NCI-H1930 (cell line): ENCODE data around the gene C17orf50.
A peak's percentile ranks its signal among the peaks of the same experiment; 100 is the strongest.

ENCODE experiments used
- DNase-seq, 2 experiments: peaks; one replicate each; lab custom pipeline; 2025; lab: John Stamatoyannopoulos, UW

C17orf50 gene

DNA sequence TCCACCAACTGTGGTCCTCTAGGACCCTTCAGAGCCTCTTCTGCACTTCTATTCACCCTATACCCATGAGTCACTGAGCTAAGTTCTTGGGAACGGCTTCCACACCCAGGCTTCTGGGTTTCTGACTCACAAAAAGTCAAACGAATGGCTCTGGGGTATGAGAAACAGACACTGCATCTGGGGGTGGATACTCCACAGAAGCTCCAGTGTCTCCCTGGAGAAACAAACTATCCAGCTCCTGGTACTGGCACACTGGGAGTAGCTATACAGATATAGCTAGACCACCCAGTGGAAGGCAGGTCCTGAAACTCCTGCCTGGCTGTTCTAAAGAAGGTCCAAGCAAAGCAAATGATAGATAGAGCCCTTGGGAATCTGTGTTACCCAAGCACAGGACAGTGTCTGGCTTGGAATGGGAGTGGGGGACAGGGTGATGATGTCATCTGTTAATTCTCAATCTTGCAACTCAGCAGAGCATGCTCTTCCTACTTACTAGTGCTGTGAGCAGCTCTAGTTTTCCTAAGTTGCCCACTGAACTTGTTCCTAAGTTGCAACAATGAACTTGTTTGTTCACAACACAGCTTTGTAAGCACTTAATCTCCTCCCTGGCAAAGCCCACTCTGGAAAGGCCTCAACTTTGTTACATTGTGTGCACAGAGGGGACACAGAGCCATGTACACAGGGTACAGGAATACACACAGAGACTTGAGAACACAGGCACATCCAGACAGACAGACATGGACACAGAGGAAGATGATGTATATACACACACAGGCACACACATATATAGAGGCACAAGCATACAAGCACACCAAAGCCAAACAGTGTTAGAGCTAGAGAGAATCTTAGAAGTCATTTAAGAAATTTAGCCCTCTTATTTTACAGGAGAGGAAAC, 28.0 kb downstream of the C17orf50 start:
- no peak for DNase-seq

DNA sequence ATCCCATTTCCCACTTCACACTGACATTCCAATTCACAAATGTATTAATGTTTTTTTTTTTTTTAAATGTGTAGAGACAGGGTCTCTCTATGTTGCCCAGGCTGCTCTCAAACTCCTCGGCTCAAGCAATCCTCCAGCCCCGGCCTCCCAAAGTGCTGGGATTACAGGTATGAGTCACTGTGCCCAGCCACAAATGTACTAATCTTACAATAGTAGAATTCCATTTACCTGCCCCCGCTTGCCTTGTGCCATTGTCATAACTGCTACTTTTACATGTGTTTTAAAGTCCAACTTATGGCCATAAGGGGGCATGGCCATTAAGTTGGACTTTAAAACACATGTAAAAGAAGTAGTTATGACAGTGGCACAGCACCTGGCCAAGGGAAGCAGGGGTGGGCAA, 30.2 kb downstream of the C17orf50 start:
- DNase-seq: no peak

GRCh38 chr17:35791681-35792350, 31.1 kb downstream of the C17orf50 start:
- no peak for DNase-seq

- no peak for DNase-seq
Observed at GRCh38 chr17:35793257-35793656, 32.6 kb downstream of the C17orf50 start.

DNA sequence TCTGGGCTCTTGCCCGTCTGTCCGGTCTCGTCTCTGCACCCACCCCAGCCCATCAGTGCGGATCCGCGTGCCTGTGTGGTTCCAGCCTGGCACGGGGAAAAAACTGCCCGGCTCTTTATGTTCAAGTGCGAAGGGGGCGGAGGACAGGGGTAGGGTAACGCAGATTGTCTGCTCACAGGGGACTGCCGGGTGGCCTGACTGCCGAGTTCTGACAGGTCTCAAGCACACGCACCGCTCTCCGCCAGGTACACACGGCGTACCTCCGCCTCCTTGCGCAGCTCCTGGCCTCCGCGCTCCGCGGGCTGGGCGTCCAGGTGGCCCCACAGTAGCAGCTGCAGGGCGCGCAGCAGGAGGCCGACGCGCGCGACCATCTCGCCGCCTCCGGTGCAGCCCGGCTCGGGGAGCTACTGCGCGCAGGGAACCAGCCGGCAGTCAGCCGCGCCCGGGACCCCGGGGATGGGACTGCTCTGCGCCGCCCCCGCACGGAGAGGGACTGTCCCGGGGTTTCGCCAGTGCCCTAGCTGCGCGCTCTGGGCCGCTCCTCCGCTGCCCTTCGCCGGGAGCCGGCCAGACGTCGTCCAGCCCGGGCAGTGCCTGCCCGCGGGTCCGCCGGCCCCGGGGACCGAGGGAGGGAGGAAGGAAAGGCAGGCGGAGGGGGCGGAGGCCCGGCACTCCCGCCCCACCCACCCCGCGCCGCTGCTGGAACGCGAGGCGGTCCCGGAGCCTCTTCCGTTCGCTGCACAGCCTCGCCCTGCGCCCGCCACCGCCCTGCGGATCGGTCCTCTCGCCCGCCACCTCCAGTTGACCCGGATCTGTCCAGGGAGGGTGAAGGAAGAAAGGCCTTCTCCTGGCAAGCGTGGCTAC, 34.6 kb downstream of the C17orf50 start, which contains the start of gene MMP28:
Gene MMP28, minus strand, starts transcription at position 635 of the 864 bp plus-strand sequence. Its CDS starts 264 bp downstream, at position 371.
- peak in 1 of 2 experiments; percentile 11 for DNase-seq

GRCh38 chr17:35795871-35796265, 35.2 kb downstream of the C17orf50 start:
- no peak for DNase-seq

DNA sequence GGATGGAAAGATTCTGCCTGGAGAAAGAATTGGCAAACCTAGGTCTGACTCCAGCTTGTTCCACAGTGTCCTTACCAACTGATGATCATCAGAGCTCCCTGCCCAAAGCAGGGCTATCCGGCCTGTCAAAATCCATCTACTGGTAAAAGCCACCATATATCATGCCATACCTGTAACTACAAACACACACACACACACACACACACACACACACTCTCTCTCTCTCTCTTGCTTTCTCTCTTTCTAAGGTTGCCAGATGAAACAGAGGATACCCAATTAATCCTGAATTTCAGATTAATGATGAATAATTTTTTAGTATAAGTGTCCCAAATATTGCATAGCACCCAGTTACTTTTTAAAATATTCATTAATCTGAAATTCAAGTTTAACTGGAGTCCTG, 36.3 kb downstream of the C17orf50 start:
- no peak for DNase-seq

- DNase-seq: no peak
Observed at GRCh38 chr17:35797370-35797769, 36.7 kb downstream of the C17orf50 start.

DNA sequence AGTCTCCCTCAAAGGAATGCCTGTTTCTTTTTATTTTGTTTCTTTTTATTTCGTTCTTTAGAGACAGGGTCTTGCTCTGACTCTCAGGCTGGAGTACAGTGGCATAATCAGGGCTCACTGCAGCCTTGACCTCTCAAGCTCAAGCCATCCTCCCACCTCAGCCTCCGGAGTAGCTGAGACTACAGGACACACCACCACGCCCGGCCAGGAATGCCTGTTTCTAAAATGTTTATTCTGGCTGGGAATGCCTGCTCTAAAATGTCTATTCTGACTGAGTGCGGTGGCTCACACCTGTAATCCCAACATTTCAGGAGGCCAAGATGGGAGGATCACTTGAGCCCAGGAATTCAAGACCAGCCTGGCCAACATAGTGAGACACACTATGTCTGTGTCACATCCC, 37.2 kb downstream of the C17orf50 start:
- no peak for DNase-seq

- no peak for DNase-seq
Observed at GRCh38 chr17:35799942-35800341, 39.3 kb downstream of the C17orf50 start.

GRCh38 chr17:35801583-35802224, 41.0 kb downstream of the C17orf50 start:
- DNase-seq: no peak

DNA sequence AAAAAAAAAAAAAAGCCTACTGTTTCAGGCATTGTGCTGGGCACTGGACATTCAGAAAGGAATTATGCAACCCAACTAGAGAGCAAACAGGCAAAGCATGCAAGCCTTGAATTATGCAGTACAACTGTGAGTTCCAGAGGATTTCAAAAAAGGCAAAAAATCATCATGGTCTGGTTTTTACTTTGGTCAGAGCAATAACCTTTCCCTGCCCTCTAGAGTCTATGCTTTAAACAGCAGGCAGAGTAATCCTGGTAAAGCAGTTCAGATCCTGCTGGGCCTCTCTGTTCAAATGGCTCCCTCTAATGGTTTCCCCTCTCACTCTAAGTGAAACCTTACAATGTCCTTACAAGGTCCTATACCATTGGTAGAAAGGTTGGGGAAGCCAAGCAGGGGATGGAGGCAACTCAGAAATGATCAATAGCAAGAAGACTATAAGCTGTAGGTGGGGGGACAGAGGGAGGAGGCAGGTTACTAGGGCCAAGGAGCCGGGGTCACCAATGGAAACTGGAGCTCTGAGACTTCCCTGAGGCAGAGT, 44.0 kb downstream of the C17orf50 start:
- peak; percentile 47 to 58 for DNase-seq

DNA sequence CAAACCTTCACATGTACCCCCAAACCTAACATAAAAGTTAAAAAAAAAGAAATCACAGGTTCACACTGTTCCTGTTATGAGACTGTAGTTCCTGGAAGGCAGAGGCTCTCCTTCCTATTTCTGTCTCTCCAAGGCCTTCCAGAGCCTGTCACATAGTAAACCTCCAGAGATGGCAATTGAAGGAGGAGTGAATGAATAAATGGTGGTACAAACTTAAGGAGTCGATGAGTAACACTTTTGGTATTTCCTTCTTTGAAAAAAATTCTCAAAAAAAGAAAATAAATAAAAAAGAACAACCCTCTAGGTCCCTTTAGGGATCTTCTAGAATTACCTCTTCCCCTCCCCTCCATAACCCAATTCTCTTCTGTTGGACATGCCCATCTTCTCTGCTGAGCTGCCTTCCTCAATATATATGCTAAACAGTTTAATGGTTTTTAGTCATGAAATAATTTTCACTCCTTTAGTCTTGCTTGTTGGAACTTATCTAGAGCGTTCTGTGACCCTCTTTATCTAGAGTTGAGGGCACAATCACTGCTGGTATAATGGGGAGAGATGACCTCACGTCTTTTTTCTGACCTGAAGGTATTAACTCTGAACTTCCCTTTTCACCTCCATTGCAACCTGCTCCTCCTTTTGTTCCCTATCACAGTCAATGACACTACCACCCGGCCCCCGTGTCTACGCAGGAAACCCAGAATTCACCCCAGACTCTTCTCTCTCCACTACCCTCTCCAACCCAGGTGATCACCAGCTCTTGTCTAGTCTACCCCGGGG, 46.9 kb downstream of the C17orf50 start:
- DNase-seq: no peak

- no peak for DNase-seq
Observed at GRCh38 chr17:35808240-35808961, 47.7 kb downstream of the C17orf50 start.

- DNase-seq: peak; percentile 93 to 95
Observed at GRCh38 chr17:35808962-35809854, 48.5 kb downstream of the C17orf50 start, which contains the start of gene TAF15. TAF15 (plus strand) TSS chr17:35809484; CDS start chr17:35809570, 86 bp downstream.

- no peak for DNase-seq
Observed at GRCh38 chr17:35809855-35810461, 49.3 kb downstream of the C17orf50 start.

DNA sequence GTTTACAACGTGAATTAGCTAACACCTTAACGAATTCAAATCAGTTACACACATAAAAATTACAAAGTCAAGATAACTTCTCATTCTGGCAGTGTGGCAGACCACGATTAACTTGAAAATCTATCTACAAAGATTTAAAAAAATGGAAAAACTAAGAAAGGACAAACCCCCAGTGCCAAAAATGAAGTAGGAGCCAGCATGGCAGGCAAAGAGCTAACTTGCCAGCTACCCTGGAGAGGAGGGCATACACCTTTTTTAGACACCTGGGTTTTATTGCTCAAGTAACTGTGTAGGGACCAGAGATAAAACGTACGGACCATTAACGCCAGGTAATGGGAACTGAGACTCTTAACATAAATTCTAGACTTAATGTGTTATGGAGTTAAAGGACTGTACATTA, 51.1 kb downstream of the C17orf50 start:
- no peak for DNase-seq

- no peak for DNase-seq
Observed at GRCh38 chr17:35812456-35812855, 51.8 kb downstream of the C17orf50 start.
